ENCODE data around the gene TXK.

DNA sequence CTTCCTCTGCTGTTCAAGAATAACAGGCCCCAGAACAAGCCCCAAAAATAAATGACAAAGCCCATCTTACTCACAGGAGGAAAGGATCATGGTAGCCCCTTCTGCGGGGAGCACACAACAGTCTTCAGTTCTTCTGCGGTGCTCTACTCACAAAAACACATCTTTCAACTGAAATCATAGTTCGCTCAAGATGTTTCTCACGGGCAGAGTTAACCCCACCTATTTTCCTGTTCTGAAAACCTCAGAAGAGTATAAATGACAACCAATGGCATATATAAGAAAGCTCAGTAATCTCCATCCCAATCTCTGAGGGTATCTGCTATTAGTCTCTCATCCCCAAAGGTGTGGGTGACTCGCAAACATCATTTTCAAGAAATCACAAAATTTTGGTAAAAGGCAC lies at the start of gene TXK:
- TF ChIP-seq CTCF (conservative IDR thresholded peaks at IDR 0.05; ENCODE audit: low read depth, low read length) (no peak), EZH2 (IDR thresholded peaks at IDR 0.05; ENCODE audit: borderline replicate concordance, low read depth, low read length, poor library complexity, severe bottlenecking) (no peak)
